HCT116 (cell line): ENCODE results near the gene ZNF512.

Source experiments
- CTCF ChIP-seq, 3 experiments: fragments of 200-600 bp in 1 of 3; sonication (generic) in 1 of 3; IDR thresholded peaks in 2 of 3; conservative IDR thresholded peaks in 1 of 3; 2 replicates each; pipeline ENCODE4 v1.5.1; 2012 to 2017; ENCODE audit warnings: low read depth in 2 of 3, low read length in 2 of 3, antibody characterized with exemption in 1 of 3, borderline replicate concordance in 1 of 3, control low read depth in 1 of 3, mild to moderate bottlenecking in 1 of 3, mixed read lengths in 1 of 3, mixed run types in 1 of 3, moderate library complexity in 1 of 3; ENCODE audit not compliant: insufficient read depth in 1 of 3
- EZH2phosphoT487 ChIP-seq: fragments of 200-600 bp; IDR thresholded peaks from 2 replicates; pipeline ENCODE4 v1.6.1; 2018; ENCODE audit warnings: antibody characterized with exemption, borderline replicate concordance
- MAX ChIP-seq: IDR thresholded peaks from 2 replicates; pipeline ENCODE4 v1.6.1; 2012
- POLR2AphosphoS5 ChIP-seq: IDR thresholded peaks from 2 replicates; pipeline ENCODE4 v1.6.1; 2011; ENCODE audit warnings: mild to moderate bottlenecking, low read depth, low read length, moderate library complexity
- RAD21 ChIP-seq: IDR thresholded peaks from 2 replicates; pipeline ENCODE4 v1.6.1; 2012; ENCODE audit warnings: low read depth, mild to moderate bottlenecking
- SIN3A ChIP-seq: IDR thresholded peaks from 2 replicates; pipeline ENCODE4 v1.6.1; 2012; ENCODE audit warnings: low read depth
- SP1 ChIP-seq: IDR thresholded peaks from 2 replicates; pipeline ENCODE4 v1.6.1; 2012; ENCODE audit warnings: low read depth

- TF ChIP-seq SP1 = no peak
- TF ChIP-seq POLR2AphosphoS5 = no peak
- TF ChIP-seq CTCF (IDR thresholded peaks at IDR 0.05 in 2 of 3, conservative IDR thresholded peaks at IDR 0.05 in 1 of 3; ENCODE audit: borderline replicate concordance in 1 of 3, insufficient read depth in 1 of 3, low read depth in 2 of 3, low read length in 2 of 3) = no peak
- TF ChIP-seq MAX = no peak
- no peak for TF ChIP-seq RAD21
- no peak for TF ChIP-seq EZH2phosphoT487
- TF ChIP-seq SIN3A = no peak
These were observed 1.3 kb upstream of the ZNF512 start for GRCh38 chr2:27581417-27582128.
